Pulmonary artery endothelial cell (primary cell): ENCODE results near the gene KCNN2. TPM values are rescaled to one million over a fixed set of nuclear protein-coding genes. Genes with fewer than 3 reads are reported as not detected.

Source experiments
- DNase-seq: peaks from one replicate; pipeline ENCODE4 v3.0.0-alpha.2; 2011; ENCODE audit warnings: low read depth, low spot score
- total RNA-seq: library from RNA; depleted of rRNA; stranded (reverse); fragments of >200 nt; gene quantifications from 2 replicates; pipeline ENCODE4 v1.2.3, GENCODE V29; 2014

KCNN2 gene
- total RNA-seq, 1 donor from 2014 or later: 0.20 TPM

- no peak for DNase-seq
Measured at GRCh38 chr5:114500756-114501155, 138.9 kb downstream of the KCNN2 start.

GRCh38 chr5:114504560-114504959 is 142.7 kb downstream of the KCNN2 start:
- DNase-seq: no peak

DNA sequence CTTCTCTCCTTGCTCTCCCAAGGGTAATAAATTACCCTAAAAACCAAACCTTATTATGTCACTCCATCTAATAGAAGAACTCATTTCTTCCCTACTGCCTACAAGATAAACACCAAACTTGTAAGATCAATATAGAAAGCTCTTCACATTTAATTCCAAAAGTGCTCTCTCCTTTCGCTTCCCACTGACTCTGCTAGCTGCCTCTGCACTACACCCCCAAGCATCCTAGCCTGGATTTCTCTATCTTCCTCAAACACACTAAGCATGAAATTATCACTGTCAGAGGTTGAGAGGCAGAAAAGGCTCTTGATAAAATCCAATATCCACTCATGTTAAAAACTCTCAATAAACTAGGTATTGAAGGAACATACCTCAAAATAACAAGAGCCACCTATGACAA is 162.4 kb downstream of the KCNN2 start:
- no peak for DNase-seq

GRCh38 chr5:114544561-114544960 is 182.7 kb downstream of the KCNN2 start:
- DNase-seq: no peak
